Uterus (tissue), 4 donors: ENCODE data around the gene ORC4. TPM values are rescaled to one million over a fixed set of nuclear protein-coding genes. Genes with fewer than 3 reads are reported as not detected.

Experiments
- DNase-seq, 2 donors: peaks; one replicate each; pipeline ENCODE4 v3.0.0-alpha.2; 2019 to 2020
- H3K27ac ChIP-seq, 2 donors: fragments of 200-600 bp; sonication (generic); 1 replicate in 1 of 2; 2 replicates in 1 of 2; pipeline ENCODE4 v1.5.1; 2016 to 2018
- H3K27me3 ChIP-seq, 2 donors: fragments of 200-600 bp; sonication (generic); one replicate each; pipeline ENCODE4 v1.5.1; 2018 to 2019; ENCODE audit warnings: control low read depth in 1 of 2
- H3K36me3 ChIP-seq, 2 donors: fragments of 200-600 bp; sonication (generic); one replicate each; pipeline ENCODE4 v1.5.1; 2019; ENCODE audit warnings: control low read depth in 1 of 2
- H3K4me1 ChIP-seq, 2 donors: fragments of 200-600 bp; sonication (generic); one replicate each; pipeline ENCODE4 v1.5.1; 2018 to 2019; ENCODE audit warnings: control low read depth in 1 of 2
- H3K4me3 ChIP-seq, 2 donors: fragments of 200-600 bp; sonication (generic); 1 replicate in 1 of 2; 2 replicates in 1 of 2; pipeline ENCODE4 v1.5.1; 2018 to 2019; ENCODE audit warnings: mild to moderate bottlenecking in 1 of 2
- H3K9me3 ChIP-seq, 2 donors: fragments of 200-600 bp; sonication (generic); one replicate each; pipeline ENCODE4 v1.5.1; 2019; ENCODE audit warnings: control low read depth in 1 of 2
- CTCF ChIP-seq, 4 experiments: fragments of 200-600 bp in 2 of 4; fragments of 450-650 bp in 2 of 4; sonication (generic) in 2 of 4; IDR thresholded peaks; one replicate each; pipeline ENCODE4 v1.5.1; 2016 to 2019; ENCODE audit warnings: antibody characterized with exemption in 4 of 4, mild to moderate bottlenecking in 2 of 4, moderate library complexity in 1 of 4
- POLR2A ChIP-seq, 2 donors: fragments of 450-650 bp; IDR thresholded peaks; one replicate each; pipeline ENCODE4 v1.6.1; 2016; ENCODE audit warnings: antibody characterized with exemption in 2 of 2, mild to moderate bottlenecking in 1 of 2, moderate library complexity in 1 of 2
- intact Hi-C: fragments of 100-400 bp; cut with DNase I; formaldehyde crosslinking; loops from one replicate; pipeline ENCODE4 v1.15.1; 2023; ENCODE audit warnings: low total_unique reads
- total RNA-seq, 4 donors: library from RNA; depleted of rRNA in 3 of 4; stranded (reverse); fragments of >200 nt in 3 of 4; gene quantifications; one replicate each; pipeline versions ENCODE4 v1.1.0 to v1.2.4, GENCODE V29; 2014 to 2023
- donor health status: DM: yes; HTN: yes; CAD: no.

Gene ORC4
- total RNA-seq, 4 donors from 2014 or later = 5.4 to 146 (median 65.0) TPM

GRCh38 chr2:148027822-148028221 lies 7.3 kb upstream of the ORC4 start:
- DNase-seq = no peak
- no peak overlapping the region for H3K4me3 ChIP-seq
- no peaks in the 10 kb centered on the region for H3K36me3 ChIP-seq
- TF ChIP-seq CTCF (IDR thresholded peaks at IDR 0.05) (no peak), POLR2A (IDR thresholded peaks at IDR 0.05) (no peak)
- intact Hi-C loops = no loop called here
- H3K4me1 ChIP-seq = peaks cover 0 to 3% of the 10 kb centered on the region in 2 donors
- no peaks in the 10 kb centered on the region for H3K27me3 ChIP-seq
- no peaks in the 10 kb centered on the region for H3K9me3 ChIP-seq
- no peak overlapping the region for H3K27ac ChIP-seq

GRCh38 chr2:148026573-148026972 lies 6.0 kb upstream of the ORC4 start:
- intact Hi-C loops = no loop called here
- Histone ChIP-seq H3K27ac (no peak overlapping the region), H3K36me3 (no peaks in the 10 kb centered on the region), H3K27me3 (no peaks in the 10 kb centered on the region), H3K4me1 (peaks cover 0 to 11% of the 10 kb centered on the region in 2 donors), H3K4me3 (no peak overlapping the region), H3K9me3 (no peaks in the 10 kb centered on the region)
- TF ChIP-seq POLR2A (IDR thresholded peaks at IDR 0.05) = no peak
- TF ChIP-seq CTCF (IDR thresholded peaks at IDR 0.05) = no peak
- no peak for DNase-seq

- Histone ChIP-seq H3K27me3 (no peaks in the 10 kb centered on the region), H3K27ac (no peak overlapping the region), H3K9me3 (no peaks in the 10 kb centered on the region), H3K4me1 (peaks cover 0 to 15% of the 10 kb centered on the region in 2 donors), H3K36me3 (no peaks in the 10 kb centered on the region), H3K4me3 (no peak overlapping the region)
- DNase-seq = no peak
- intact Hi-C loops = no loop called here
- TF ChIP-seq POLR2A (IDR thresholded peaks at IDR 0.05) (no peak), CTCF (IDR thresholded peaks at IDR 0.05) (no peak)
Measured at GRCh38 chr2:148023861-148024260, 3.3 kb upstream of the ORC4 start.

GRCh38 chr2:148022882-148023281 lies 2.3 kb upstream of the ORC4 start:
- no peaks in the 10 kb centered on the region for H3K27me3 ChIP-seq
- TF ChIP-seq POLR2A (IDR thresholded peaks at IDR 0.05) (no peak), CTCF (IDR thresholded peaks at IDR 0.05) (no peak)
- H3K4me1 ChIP-seq = peaks cover 0 to 15% of the 10 kb centered on the region in 2 donors
- H3K4me3 ChIP-seq = no peak overlapping the region
- H3K9me3 ChIP-seq = no peaks in the 10 kb centered on the region
- H3K36me3 ChIP-seq = no peaks in the 10 kb centered on the region
- intact Hi-C loops = no loop called here
- no peak for DNase-seq
- H3K27ac ChIP-seq = no peak overlapping the region

GRCh38 chr2:148022351-148022750 lies 1.8 kb upstream of the ORC4 start:
- peaks cover 0 to 15% of the 10 kb centered on the region in 2 donors for H3K4me1 ChIP-seq
- DNase-seq = no peak
- H3K4me3 ChIP-seq = peak overlapping the region in 1 of 2 donors; percentile 98
- H3K27ac ChIP-seq = no peak overlapping the region
- H3K9me3 ChIP-seq = no peaks in the 10 kb centered on the region
- intact Hi-C loops = no loop called here
- H3K36me3 ChIP-seq = no peaks in the 10 kb centered on the region
- no peaks in the 10 kb centered on the region for H3K27me3 ChIP-seq
- no peak for TF ChIP-seq CTCF (IDR thresholded peaks at IDR 0.05)
- no peak for TF ChIP-seq POLR2A (IDR thresholded peaks at IDR 0.05)
